GM23248 (cell line): Measurements from ENCODE around the gene PFN3.

Experiments
- EZH2 ChIP-seq: fragments of 200-600 bp; sonication (generic); IDR thresholded peaks from 2 replicates; pipeline ENCODE4 v1.6.1; 2018; ENCODE audit warnings: antibody characterized with exemption, mild to moderate bottlenecking; ENCODE audit not compliant: insufficient read depth, poor library complexity, severe bottlenecking
- EZH2phosphoT487 ChIP-seq: fragments of 200-600 bp; sonication (generic); IDR thresholded peaks from 2 replicates; pipeline ENCODE4 v1.6.1; 2018; ENCODE audit warnings: antibody characterized with exemption, moderate library complexity, mild to moderate bottlenecking, low read depth; ENCODE audit not compliant: insufficient read depth

GRCh38 chr5:177431317-177432142 lies 31.1 kb upstream of the PFN3 start:
- TF ChIP-seq EZH2 (no peak), EZH2phosphoT487 (no peak)
